Measurements from ENCODE around the gene KAZN. TPM values are rescaled to one million over a fixed set of nuclear protein-coding genes. Genes with fewer than 3 reads are reported as not detected.

Gene KAZN
- total RNA-seq, 4 donors from 2014 or later, result 0.77 to 12.3 (median 4.9) TPM

DNA sequence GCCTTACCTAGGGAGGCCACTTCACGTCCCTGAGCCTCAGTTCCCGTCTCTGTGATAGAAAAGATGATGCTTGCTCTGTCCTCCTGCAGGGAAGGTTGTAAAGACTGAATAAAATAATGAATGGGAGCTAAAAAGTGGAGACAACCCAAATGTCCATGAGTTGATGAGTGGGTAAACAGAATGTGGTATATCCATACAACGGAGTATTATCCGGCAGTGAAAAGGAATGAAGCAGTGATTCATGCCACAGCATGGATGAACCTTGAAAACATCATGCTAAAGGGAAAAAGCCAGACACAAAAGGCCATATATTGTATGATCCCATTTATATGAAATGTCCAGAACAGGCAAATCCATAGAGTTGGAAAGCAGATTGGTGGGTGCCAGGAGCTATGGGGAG lies 77.9 kb downstream of the KAZN start:
- no peak for TF ChIP-seq POLR2A (IDR thresholded peaks at IDR 0.05)
- TF ChIP-seq, protein P1, sequence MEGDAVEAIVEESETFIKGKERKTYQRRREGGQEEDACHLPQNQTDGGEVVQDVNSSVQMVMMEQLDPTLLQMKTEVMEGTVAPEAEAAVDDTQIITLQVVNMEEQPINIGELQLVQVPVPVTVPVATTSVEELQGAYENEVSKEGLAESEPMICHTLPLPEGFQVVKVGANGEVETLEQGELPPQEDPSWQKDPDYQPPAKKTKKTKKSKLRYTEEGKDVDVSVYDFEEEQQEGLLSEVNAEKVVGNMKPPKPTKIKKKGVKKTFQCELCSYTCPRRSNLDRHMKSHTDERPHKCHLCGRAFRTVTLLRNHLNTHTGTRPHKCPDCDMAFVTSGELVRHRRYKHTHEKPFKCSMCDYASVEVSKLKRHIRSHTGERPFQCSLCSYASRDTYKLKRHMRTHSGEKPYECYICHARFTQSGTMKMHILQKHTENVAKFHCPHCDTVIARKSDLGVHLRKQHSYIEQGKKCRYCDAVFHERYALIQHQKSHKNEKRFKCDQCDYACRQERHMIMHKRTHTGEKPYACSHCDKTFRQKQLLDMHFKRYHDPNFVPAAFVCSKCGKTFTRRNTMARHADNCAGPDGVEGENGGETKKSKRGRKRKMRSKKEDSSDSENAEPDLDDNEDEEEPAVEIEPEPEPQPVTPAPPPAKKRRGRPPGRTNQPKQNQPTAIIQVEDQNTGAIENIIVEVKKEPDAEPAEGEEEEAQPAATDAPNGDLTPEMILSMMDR (IDR thresholded peaks at IDR 0.05), result no peak
- Histone ChIP-seq H3K4me3 (no peak overlapping the region), H3K4me1 (no peaks in the 10 kb centered on the region), H3K9me3 (no peaks in the 10 kb centered on the region), H3K27ac (no peak overlapping the region), H3K36me3 (no peaks in the 10 kb centered on the region), H3K27me3 (no peaks in the 10 kb centered on the region)
- intact Hi-C loops (cut with DNase I; ENCODE audit: low total_unique reads), result no loop called here
- no peak for DNase-seq

DNA sequence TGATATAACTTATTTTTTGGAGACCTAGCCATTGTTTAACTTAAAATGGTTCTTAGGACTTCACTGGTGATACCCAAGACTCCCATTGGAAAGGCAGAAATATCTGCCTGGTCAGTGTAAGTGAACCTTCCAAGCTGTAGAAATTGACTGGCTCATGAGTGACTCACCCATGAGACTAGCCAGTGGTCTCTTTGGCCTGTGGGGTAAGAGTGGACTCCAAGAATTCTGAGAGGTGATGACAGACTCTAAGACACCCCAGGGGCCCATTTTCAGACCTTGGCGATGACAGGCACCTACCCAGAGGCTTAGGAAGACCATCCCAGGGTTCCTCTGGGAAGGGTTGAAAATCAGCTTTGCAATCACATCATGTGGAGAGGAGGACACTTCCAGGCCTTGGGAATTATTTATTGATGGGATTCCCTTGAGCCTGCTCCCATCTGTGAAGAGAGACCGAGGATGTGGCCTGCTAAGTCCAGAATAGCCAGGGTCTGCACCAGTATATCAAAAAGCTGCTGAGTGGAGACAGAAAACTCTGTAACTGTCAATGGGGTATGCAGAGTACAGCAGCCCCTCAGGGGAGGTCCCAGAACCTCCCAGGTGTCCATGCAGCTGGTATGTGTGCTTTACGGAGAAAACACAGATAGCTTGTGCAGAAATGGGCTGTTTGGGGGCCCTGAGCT lies 78.9 kb downstream of the KAZN start:
- H3K4me3 ChIP-seq, result no peak overlapping the region
- H3K27ac ChIP-seq, result no peak overlapping the region
- intact Hi-C loops (cut with DNase I; ENCODE audit: low total_unique reads), result no loop called here
- no peaks in the 10 kb centered on the region for H3K36me3 ChIP-seq
- no peak for DNase-seq
- H3K27me3 ChIP-seq, result no peaks in the 10 kb centered on the region
- H3K4me1 ChIP-seq, result no peaks in the 10 kb centered on the region
- TF ChIP-seq POLR2A (IDR thresholded peaks at IDR 0.05), result no peak
- TF ChIP-seq, protein P1 (IDR thresholded peaks at IDR 0.05), result no peak
- no peaks in the 10 kb centered on the region for H3K9me3 ChIP-seq

DNA sequence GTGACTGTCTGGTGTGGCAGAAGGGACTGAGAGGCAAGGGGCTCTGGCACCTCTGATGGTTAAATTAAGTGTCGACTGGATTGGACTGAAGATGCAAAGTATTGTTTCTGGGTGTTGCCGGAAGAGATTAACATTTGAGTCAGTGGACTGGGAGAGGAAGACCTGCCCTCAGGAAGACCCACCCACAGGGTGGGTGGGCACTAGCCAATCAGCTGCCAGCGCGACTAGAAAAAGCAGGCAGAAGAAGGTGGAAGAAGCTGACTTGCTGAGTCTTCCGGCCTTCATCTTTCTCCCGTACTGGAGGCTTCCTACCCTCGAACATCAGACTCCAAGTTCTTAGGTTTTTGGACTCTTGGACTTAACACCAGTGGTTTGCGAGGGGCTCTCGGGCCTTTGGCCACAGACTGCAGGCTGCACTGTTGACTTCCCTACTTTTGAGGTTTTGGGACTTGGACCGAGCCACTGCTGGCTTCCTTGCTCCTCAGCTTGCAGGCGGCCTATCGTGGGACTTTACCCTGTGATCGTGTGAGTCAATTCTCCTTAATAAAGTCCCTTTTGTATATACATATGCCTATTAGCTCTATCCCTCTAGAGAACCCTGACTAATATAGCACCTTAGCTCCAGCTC lies 79.6 kb downstream of the KAZN start:
- DNase-seq, result no peak
- no peak for TF ChIP-seq POLR2A (IDR thresholded peaks at IDR 0.05)
- TF ChIP-seq, protein P1 (IDR thresholded peaks at IDR 0.05), result no peak
- H3K4me3 ChIP-seq, result no peak overlapping the region
- H3K9me3 ChIP-seq, result no peaks in the 10 kb centered on the region
- intact Hi-C loops (cut with DNase I; ENCODE audit: low total_unique reads), result no loop called here
- H3K36me3 ChIP-seq, result no peaks in the 10 kb centered on the region
- no peaks in the 10 kb centered on the region for H3K27me3 ChIP-seq
- H3K27ac ChIP-seq, result no peak overlapping the region
- H3K4me1 ChIP-seq, result no peaks in the 10 kb centered on the region

DNA sequence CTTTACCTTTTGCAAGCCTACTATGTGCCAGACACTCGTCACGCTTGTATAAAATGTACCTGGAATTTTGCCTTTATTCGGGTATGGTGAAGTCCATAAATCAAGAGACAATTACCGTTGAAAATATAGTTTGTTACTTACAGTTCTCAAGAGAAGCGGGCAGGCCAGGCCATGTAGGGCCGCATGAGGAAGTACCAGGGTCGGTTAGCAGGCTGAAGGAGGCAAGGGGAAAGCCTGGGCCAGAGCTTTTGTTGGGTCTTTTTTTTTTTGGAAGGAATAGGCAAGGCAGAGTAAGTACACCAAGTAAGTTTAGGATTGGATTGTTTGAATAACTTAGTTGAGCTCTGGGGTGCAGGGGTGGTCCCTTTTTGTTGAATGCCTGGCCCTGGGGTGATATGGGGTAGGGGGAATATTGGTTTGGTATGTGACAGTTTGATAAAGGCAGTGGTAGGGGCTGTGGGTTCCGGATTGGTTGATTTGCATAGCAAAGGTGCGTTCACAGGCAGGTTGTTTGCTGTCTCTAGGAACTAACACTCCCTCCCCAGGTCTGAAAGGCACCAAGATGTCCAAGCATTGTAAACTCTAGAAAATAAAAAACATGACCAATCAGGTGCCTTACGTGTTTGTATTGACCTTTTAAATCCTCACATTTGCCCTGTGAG lies 80.7 kb downstream of the KAZN start:
- H3K4me1 ChIP-seq, result no peaks in the 10 kb centered on the region
- H3K27me3 ChIP-seq, result no peaks in the 10 kb centered on the region
- H3K4me3 ChIP-seq, result no peak overlapping the region
- no peak for DNase-seq
- intact Hi-C loops (cut with DNase I; ENCODE audit: low total_unique reads), result no loop called here
- no peak overlapping the region for H3K27ac ChIP-seq
- no peak for TF ChIP-seq POLR2A (IDR thresholded peaks at IDR 0.05)
- TF ChIP-seq, protein P1 (IDR thresholded peaks at IDR 0.05), result no peak
- H3K9me3 ChIP-seq, result no peaks in the 10 kb centered on the region
- no peaks in the 10 kb centered on the region for H3K36me3 ChIP-seq

DNA sequence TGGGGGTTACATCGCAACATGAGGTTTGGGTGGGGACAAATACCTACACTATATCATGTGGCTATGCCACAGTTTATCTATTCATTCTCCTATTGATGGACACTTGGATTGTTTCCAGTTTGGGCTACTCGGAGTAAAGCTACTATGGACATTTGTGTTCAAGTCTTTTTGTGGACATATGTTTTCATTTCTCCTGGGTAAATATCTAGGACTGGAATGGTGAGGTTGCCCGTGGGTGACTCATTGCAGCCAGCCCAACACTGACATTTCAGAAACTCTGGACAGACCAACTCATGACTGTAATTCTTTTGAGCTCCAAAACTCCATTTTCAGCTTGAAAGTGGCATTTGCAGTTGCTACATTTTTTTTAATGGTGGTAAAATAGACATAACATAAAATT lies 82.7 kb downstream of the KAZN start:
- no peak for TF ChIP-seq POLR2A (IDR thresholded peaks at IDR 0.05)
- TF ChIP-seq, protein P1 (IDR thresholded peaks at IDR 0.05), result no peak
- no peak for DNase-seq
- H3K9me3 ChIP-seq, result no peaks in the 10 kb centered on the region
- no peaks in the 10 kb centered on the region for H3K4me1 ChIP-seq
- H3K4me3 ChIP-seq, result no peak overlapping the region
- H3K36me3 ChIP-seq, result no peaks in the 10 kb centered on the region
- H3K27ac ChIP-seq, result no peak overlapping the region
- H3K27me3 ChIP-seq, result no peaks in the 10 kb centered on the region
- intact Hi-C loops (cut with DNase I; ENCODE audit: low total_unique reads), result no loop called here
